Suprapubic skin (tissue), 3 donors: Measurements from ENCODE around the gene PHKB.

Experiments used
- CTCF ChIP-seq, 2 donors: fragments of 200-600 bp in 1 of 2; fragments of 450-650 bp in 1 of 2; sonication (generic) in 1 of 2; IDR thresholded peaks; one replicate each; pipeline ENCODE4 v1.5.1; 2016 to 2019; ENCODE audit warnings: antibody characterized with exemption in 2 of 2, mild to moderate bottlenecking in 1 of 2, moderate library complexity in 1 of 2
- EP300 ChIP-seq: sonication (generic); formaldehyde crosslinking; IDR thresholded peaks from one replicate; pipeline ENCODE4 v1.6.1; 2017; ENCODE audit warnings: antibody characterized with exemption

GRCh38 chr16:47631131-47631530 lies 170.0 kb downstream of the PHKB start:
- TF ChIP-seq CTCF (IDR thresholded peaks at IDR 0.05) (no peak), EP300 (no peak)
